PC-9 (cell line): ENCODE results near the gene DENND4A. TPM values are rescaled to one million over a fixed set of nuclear protein-coding genes. Genes with fewer than 3 reads are reported as not detected.
"Not testable (repeated sequence)": the region's sequence is repeated elsewhere in the genome, so short reads cannot be mapped to it uniquely, and the experiment has no call there.

Experiments used
- BruUV-seq: library from RNA; stranded (reverse); fragments of 400-500 nt; replicated peaks from 2 replicates; lab custom pipeline; 2021; lab: Mats Ljungman, UMichigan
- CTCF ChIA-PET: fragments of 300-600 bp; sonication (Branson Sonifier 250); formaldehyde crosslinking; loops from one replicate; lab custom pipeline; 2022; ENCODE audit warnings: antibody characterized with exemption; lab: Charles Lee
- POLR2A ChIA-PET: fragments of 300-600 bp; sonication (Branson Sonifier 250); formaldehyde crosslinking; loops from one replicate; lab custom pipeline; 2022; ENCODE audit warnings: antibody characterized with exemption; ENCODE audit not compliant: unreplicated experiment; lab: Charles Lee
- DNase-seq, 2 experiments: peaks; one replicate each; pipeline versions ENCODE4 v3.0.0 to v3.0.0-alpha.2; 2015 to 2022; ENCODE audit warnings: mixed read lengths in 1 of 2
- H2AFZ ChIP-seq: fragments of 200-600 bp; sonication (generic); 2 replicates; pipeline ENCODE4 v1.8.1; 2017; ENCODE audit warnings: antibody characterized with exemption
- H3F3A ChIP-seq: fragments of 200-600 bp; sonication (generic); 2 replicates; pipeline ENCODE4 v1.8.1; 2017; ENCODE audit warnings: antibody characterized with exemption, mild to moderate bottlenecking, low read depth; ENCODE audit not compliant: insufficient read depth
- H3K27ac ChIP-seq: fragments of 200-600 bp; sonication (generic); 2 replicates; pipeline ENCODE4 v1.6.1; 2016; ENCODE audit warnings: mixed run types
- H3K27me3 ChIP-seq: fragments of 200-600 bp; sonication (generic); 2 replicates; pipeline ENCODE4 v1.6.1; 2016; ENCODE audit warnings: low read depth, mixed run types; ENCODE audit not compliant: insufficient read depth
- H3K36me3 ChIP-seq: fragments of 200-600 bp; sonication (generic); 2 replicates; pipeline ENCODE4 v1.6.1; 2016; ENCODE audit warnings: low read depth, mixed run types
- H3K4me1 ChIP-seq: fragments of 200-600 bp; sonication (generic); replicated peaks from 2 replicates; pipeline ENCODE4 v1.6.1; 2016; ENCODE audit warnings: mixed run types; ENCODE audit not compliant: insufficient read depth
- H3K4me2 ChIP-seq: fragments of 200-600 bp; sonication (generic); 2 replicates; pipeline ENCODE4 v1.6.1; 2017; ENCODE audit warnings: mixed run types
- H3K4me3 ChIP-seq: fragments of 200-600 bp; sonication (generic); 2 replicates; pipeline ENCODE4 v1.6.1; 2016; ENCODE audit warnings: mixed run types
- H3K79me2 ChIP-seq: fragments of 200-600 bp; sonication (generic); 2 replicates; pipeline ENCODE4 v1.6.1; 2017; ENCODE audit warnings: low read depth, mixed run types
- H3K9me2 ChIP-seq: fragments of 200-600 bp; sonication (generic); 2 replicates; pipeline ENCODE4 v1.8.1; 2017; ENCODE audit warnings: mild to moderate bottlenecking; ENCODE audit not compliant: insufficient read depth
- H3K9me3 ChIP-seq: fragments of 200-600 bp; sonication (generic); 2 replicates; pipeline ENCODE4 v1.8.1; 2016; ENCODE audit warnings: low read depth; ENCODE audit not compliant: insufficient read depth
- H4K20me1 ChIP-seq: fragments of 200-600 bp; sonication (generic); 2 replicates; pipeline ENCODE4 v1.8.1; 2017; ENCODE audit not compliant: insufficient read depth
- EZH2 ChIP-seq: fragments of 200-600 bp; sonication (generic); IDR thresholded peaks from 2 replicates; pipeline ENCODE4 v1.8.0; 2017; ENCODE audit warnings: antibody characterized with exemption, low read depth
- intact Hi-C: fragments of 100-400 bp; cut with micrococcal nuclease; formaldehyde crosslinking; loops from one replicate; pipeline ENCODE4 v1.10.0; 2022; ENCODE audit not compliant: unreplicated experiment
- total RNA-seq: library from RNA; stranded (reverse); gene quantifications from 2 replicates; pipeline ENCODE4 v1.2.3, GENCODE V29; 2021
- TF ChIP-seq, protein P1 (sequence below): fragments of 200-600 bp; sonication (generic); conservative IDR thresholded peaks from 2 replicates; pipeline ENCODE4 v1.6.1; 2017; ENCODE audit warnings: mixed run types, antibody characterized with exemption, mild to moderate bottlenecking, moderate library complexity

The DENND4A gene
- total RNA-seq, 1 experiment from 2014 or later = 16.3 TPM

GRCh38 chr15:65738649-65739048 lies 53.4 kb downstream of the DENND4A start:
- H3F3A ChIP-seq = no peaks in the 10 kb centered on the region; the same call in 1 of the 2 replicates
- no peaks in the 10 kb centered on the region for H3K36me3 ChIP-seq
- H4K20me1 ChIP-seq = no peaks in the 10 kb centered on the region
- no peak for TF ChIP-seq EZH2
- TF ChIP-seq, protein P1, sequence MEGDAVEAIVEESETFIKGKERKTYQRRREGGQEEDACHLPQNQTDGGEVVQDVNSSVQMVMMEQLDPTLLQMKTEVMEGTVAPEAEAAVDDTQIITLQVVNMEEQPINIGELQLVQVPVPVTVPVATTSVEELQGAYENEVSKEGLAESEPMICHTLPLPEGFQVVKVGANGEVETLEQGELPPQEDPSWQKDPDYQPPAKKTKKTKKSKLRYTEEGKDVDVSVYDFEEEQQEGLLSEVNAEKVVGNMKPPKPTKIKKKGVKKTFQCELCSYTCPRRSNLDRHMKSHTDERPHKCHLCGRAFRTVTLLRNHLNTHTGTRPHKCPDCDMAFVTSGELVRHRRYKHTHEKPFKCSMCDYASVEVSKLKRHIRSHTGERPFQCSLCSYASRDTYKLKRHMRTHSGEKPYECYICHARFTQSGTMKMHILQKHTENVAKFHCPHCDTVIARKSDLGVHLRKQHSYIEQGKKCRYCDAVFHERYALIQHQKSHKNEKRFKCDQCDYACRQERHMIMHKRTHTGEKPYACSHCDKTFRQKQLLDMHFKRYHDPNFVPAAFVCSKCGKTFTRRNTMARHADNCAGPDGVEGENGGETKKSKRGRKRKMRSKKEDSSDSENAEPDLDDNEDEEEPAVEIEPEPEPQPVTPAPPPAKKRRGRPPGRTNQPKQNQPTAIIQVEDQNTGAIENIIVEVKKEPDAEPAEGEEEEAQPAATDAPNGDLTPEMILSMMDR = no peak
- peaks cover 7% of the 10 kb centered on the region; the same call in 1 of the 2 replicates for H3K4me1 ChIP-seq
- H3K4me3 ChIP-seq = no peak overlapping the region
- no peaks in the 10 kb centered on the region for H3K9me2 ChIP-seq
- no peak overlapping the region for H3K27ac ChIP-seq
- no peaks in the 10 kb centered on the region for H3K27me3 ChIP-seq
- DNase-seq = peak in 1 of 2 experiments; percentile 41
- H2AFZ ChIP-seq = no peak overlapping the region
- POLR2A ChIA-PET = no interaction called here
- no TSS peak for BruUV-seq
- no peaks in the 10 kb centered on the region for H3K9me3 ChIP-seq
- CTCF ChIA-PET = no interaction called here
- no peaks in the 10 kb centered on the region for H3K79me2 ChIP-seq
- H3K4me2 ChIP-seq = no peak overlapping the region
- intact Hi-C loops = no loop called here

DNA sequence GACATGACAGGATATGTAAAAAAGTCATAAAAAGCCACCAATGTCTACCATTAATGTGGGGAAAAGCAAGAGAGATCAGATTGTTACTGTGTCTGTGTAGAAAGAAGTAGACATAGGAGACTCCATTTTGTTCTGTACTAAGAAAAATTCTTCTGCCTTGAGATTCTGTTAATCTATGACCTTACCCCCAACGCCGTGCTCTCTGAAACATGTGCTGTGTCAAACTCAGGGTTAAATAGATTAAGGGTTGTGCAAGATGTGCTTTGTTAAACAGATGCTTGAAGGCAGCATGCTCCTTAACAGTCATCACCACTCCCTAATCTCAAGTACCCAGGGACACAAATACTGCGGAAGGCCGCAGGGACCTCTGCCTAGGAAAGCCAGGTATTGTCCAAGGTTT lies 58.5 kb downstream of the DENND4A start:
- POLR2A ChIA-PET = interaction anchor here (0.6 kb wide), 1 partner anchor 23 kb away, joined by 6 read pairs; no protein-coding TSS in a partner anchor
- DNase-seq, H2AFZ ChIP-seq, H3K9me3 ChIP-seq, H4K20me1 ChIP-seq, CTCF ChIA-PET, H3K9me2 ChIP-seq, H3K36me3 ChIP-seq, H3K27me3 ChIP-seq, H3K4me3 ChIP-seq, intact Hi-C loops, H3K79me2 ChIP-seq, BruUV-seq, H3F3A ChIP-seq, H3K27ac ChIP-seq, H3K4me2 ChIP-seq: not testable (repeated sequence)
- H3K4me1 ChIP-seq = peaks cover 13% of the 10 kb centered on the region

GRCh38 chr15:65732698-65733097 lies 59.4 kb downstream of the DENND4A start:
- POLR2A ChIA-PET = no interaction called here
- BruUV-seq = no TSS peak
- TF ChIP-seq EZH2 = no peak
- TF ChIP-seq, protein P1 = no peak

DNA sequence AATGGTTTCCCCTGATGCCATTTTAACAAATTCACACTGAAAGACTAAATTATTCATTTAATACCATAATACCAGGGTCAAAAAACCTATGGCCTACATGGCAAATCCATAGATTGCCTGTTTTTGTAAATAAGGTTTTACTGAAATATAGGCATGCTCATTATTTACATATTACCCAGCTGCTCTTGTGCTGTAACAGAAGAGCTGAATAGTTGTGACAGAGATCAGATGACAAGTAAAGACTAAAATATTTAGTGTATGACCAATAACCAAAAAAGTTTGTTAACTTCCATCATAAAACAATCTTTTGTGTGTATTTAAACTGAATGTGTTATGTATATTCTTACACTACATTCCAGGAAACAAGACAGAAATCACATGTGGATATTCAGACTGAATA lies 60.2 kb downstream of the DENND4A start:
- H4K20me1 ChIP-seq = no peaks in the 10 kb centered on the region
- no peak for TF ChIP-seq EZH2
- TF ChIP-seq, protein P1 = no peak
- no peaks in the 10 kb centered on the region for H3K9me2 ChIP-seq
- intact Hi-C loops = no loop called here
- no peak for DNase-seq
- 0 out of 2 replicates have a peak overlapping the region, but pooled peaks have one; percentile 49 for H3K27ac ChIP-seq
- no peaks in the 10 kb centered on the region for H3F3A ChIP-seq
- H3K4me3 ChIP-seq = no peak overlapping the region
- H2AFZ ChIP-seq = no peak overlapping the region
- H3K4me2 ChIP-seq = no peak overlapping the region
- peaks cover 10% of the 10 kb centered on the region for H3K4me1 ChIP-seq
- no peaks in the 10 kb centered on the region for H3K36me3 ChIP-seq
- POLR2A ChIA-PET = no interaction called here
- H3K9me3 ChIP-seq = no peaks in the 10 kb centered on the region; the same call in 1 of the 2 replicates
- CTCF ChIA-PET = no interaction called here
- no peaks in the 10 kb centered on the region for H3K79me2 ChIP-seq
- H3K27me3 ChIP-seq = no peaks in the 10 kb centered on the region
- no TSS peak for BruUV-seq

More at GRCh38 chr15:65732698-65733097, 59.4 kb downstream of the DENND4A start:
- H3K27me3 ChIP-seq = no peaks in the 10 kb centered on the region
- H3K9me2 ChIP-seq = no peaks in the 10 kb centered on the region
- H3K9me3 ChIP-seq = no peaks in the 10 kb centered on the region; the same call in 1 of the 2 replicates
- no peak overlapping the region for H3K27ac ChIP-seq
- H3K4me2 ChIP-seq = no peak overlapping the region
- H3K36me3 ChIP-seq = no peaks in the 10 kb centered on the region
- CTCF ChIA-PET = no interaction called here
- intact Hi-C loops = no loop called here
- no peak for DNase-seq
- no peaks in the 10 kb centered on the region for H4K20me1 ChIP-seq
- H2AFZ ChIP-seq = no peak overlapping the region
- H3F3A ChIP-seq = no peaks in the 10 kb centered on the region
- no peak overlapping the region for H3K4me3 ChIP-seq
- no peaks in the 10 kb centered on the region for H3K79me2 ChIP-seq
- peaks cover 10% of the 10 kb centered on the region for H3K4me1 ChIP-seq
